Sigmoid colon (tissue), 7 donors: ENCODE measurements around the gene ELFN1. TPM values are rescaled to one million over a fixed set of nuclear protein-coding genes. Genes with fewer than 3 reads are reported as not detected.

Experiments used
- DNase-seq: peaks from one replicate; pipeline ENCODE4 v3.0.0-alpha.2; 2019
- H3K27ac ChIP-seq, 4 donors: fragments of 200-600 bp; sonication (generic); one replicate each; pipeline ENCODE4 v1.5.1; 2016 to 2019; ENCODE audit warnings: mild to moderate bottlenecking in 1 of 4
- H3K27me3 ChIP-seq, 3 donors: fragments of 200-600 bp; sonication (generic); one replicate each; pipeline ENCODE4 v1.5.1; 2019; ENCODE audit warnings: mild to moderate bottlenecking in 1 of 3
- H3K36me3 ChIP-seq, 4 donors: fragments of 200-600 bp; sonication (generic); one replicate each; pipeline ENCODE4 v1.5.1; 2016 to 2019
- H3K4me1 ChIP-seq, 4 donors: fragments of 200-600 bp; sonication (generic); one replicate each; pipeline ENCODE4 v1.5.1; 2017 to 2019
- H3K4me3 ChIP-seq, 4 donors: fragments of 200-600 bp; sonication (generic); one replicate each; pipeline ENCODE4 v1.5.1; 2017 to 2019; ENCODE audit warnings: mild to moderate bottlenecking in 2 of 4, moderate library complexity in 1 of 4
- H3K9me3 ChIP-seq, 4 donors: fragments of 200-600 bp in 3 of 4; sonication (generic) in 3 of 4; one replicate each; pipeline versions ENCODE4 v1.5.1 to v1.6.1; 2013 to 2019
- EP300 ChIP-seq, 4 donors: sonication (generic); formaldehyde crosslinking; IDR thresholded peaks; one replicate each; pipeline ENCODE4 v1.6.1; 2017; ENCODE audit warnings: antibody characterized with exemption in 4 of 4
- POLR2A ChIP-seq, 2 donors: fragments of 450-650 bp; IDR thresholded peaks; one replicate each; pipeline ENCODE4 v1.6.1; 2016; ENCODE audit warnings: antibody characterized with exemption in 2 of 2, mild to moderate bottlenecking in 2 of 2, moderate library complexity in 2 of 2
- POLR2AphosphoS5 ChIP-seq, 4 donors: sonication (generic); formaldehyde crosslinking; IDR thresholded peaks; one replicate each; pipeline ENCODE4 v1.6.1; 2017; ENCODE audit warnings: antibody characterized with exemption in 4 of 4
- WGBS, 2 donors: extraction: QIAGEN DNeasy Blood & Tissue Kit; methylation state at CpG; one replicate each; pipeline ENCODE4 v1.1.7; 2013; 5-methylcytosine and 5-hydroxymethylcytosine counted together
- intact Hi-C: fragments of 100-400 bp; cut with DNase I; formaldehyde crosslinking; loops from one replicate; pipeline ENCODE4 v1.15.1; 2023
- polyA plus RNA-seq, 3 donors: library from polyadenylated mRNA; stranded (reverse); fragments of 200-250 nt; gene quantifications; one replicate each; pipeline ENCODE4 v1.2.3, GENCODE V29; 2013
- total RNA-seq, 4 donors: library from RNA; depleted of rRNA; stranded (reverse); fragments of >200 nt; gene quantifications; one replicate each; pipeline ENCODE4 v1.1.0, GENCODE V29; 2016
- TF ChIP-seq, protein P1 (sequence below), 4 experiments: fragments of 450-650 bp in 3 of 4; fragments of 200-600 bp in 1 of 4; IDR thresholded peaks; one replicate each; pipeline ENCODE4 v1.5.1; 2016 to 2019; ENCODE audit warnings: antibody characterized with exemption in 4 of 4, mild to moderate bottlenecking in 3 of 4, moderate library complexity in 2 of 4
- donor health status: healthy with polysubstance abuse.
- donor health status: Bipolar disorder and iron deficiency.
- donor health status: healthy.

ELFN1 gene
- total and polyA plus RNA-seq, 7 donors = 0.33 to 0.83 (median 0.54) TPM; not detected in 2

DNA sequence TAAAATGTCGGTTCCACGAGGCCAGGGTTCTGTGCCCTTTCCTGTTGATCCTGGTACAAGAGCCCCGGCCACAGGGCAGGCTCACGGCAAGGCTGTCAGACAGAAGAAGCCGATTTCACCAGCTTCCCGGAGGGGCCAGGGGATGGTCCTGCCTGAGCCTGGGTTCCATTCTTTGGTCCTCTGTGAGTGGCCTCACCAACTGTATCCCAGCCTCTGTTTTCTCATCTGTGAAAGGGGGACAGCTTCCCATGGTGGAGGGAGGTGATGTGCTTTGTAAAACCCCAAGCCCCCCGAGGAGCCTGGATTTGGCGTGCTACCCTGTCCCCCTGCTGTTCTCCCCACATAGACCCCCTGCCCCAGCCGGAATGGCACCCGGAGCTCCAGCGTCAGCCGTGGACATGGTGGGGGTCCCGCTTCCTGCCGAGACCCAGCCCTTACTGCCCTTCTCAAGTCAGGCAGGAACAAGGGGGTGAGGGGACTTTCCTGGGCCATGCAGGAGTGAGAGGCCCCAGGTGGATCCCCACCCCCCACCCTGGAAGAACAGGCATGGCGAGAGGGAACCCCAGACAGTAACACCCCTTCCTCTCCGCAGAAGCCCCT, 28.3 kb upstream of the ELFN1 start:
- DNase-seq = no peak
- 72 to 81% methylated on average over 16 of the region's 16 CpGs for WGBS, 2 donors
- Histone ChIP-seq H3K36me3 (no peaks in the 10 kb centered on the region), H3K9me3 (peaks cover 2 to 8% (median 6%) of the 10 kb centered on the region in 4 donors), H3K27ac (no peak overlapping the region), H3K4me1 (no peaks in the 10 kb centered on the region), H3K4me3 (no peak overlapping the region), H3K27me3 (peaks cover 0 to 45% (median 20%) of the 10 kb centered on the region in 3 donors)
- TF ChIP-seq, protein P1, sequence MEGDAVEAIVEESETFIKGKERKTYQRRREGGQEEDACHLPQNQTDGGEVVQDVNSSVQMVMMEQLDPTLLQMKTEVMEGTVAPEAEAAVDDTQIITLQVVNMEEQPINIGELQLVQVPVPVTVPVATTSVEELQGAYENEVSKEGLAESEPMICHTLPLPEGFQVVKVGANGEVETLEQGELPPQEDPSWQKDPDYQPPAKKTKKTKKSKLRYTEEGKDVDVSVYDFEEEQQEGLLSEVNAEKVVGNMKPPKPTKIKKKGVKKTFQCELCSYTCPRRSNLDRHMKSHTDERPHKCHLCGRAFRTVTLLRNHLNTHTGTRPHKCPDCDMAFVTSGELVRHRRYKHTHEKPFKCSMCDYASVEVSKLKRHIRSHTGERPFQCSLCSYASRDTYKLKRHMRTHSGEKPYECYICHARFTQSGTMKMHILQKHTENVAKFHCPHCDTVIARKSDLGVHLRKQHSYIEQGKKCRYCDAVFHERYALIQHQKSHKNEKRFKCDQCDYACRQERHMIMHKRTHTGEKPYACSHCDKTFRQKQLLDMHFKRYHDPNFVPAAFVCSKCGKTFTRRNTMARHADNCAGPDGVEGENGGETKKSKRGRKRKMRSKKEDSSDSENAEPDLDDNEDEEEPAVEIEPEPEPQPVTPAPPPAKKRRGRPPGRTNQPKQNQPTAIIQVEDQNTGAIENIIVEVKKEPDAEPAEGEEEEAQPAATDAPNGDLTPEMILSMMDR (IDR thresholded peaks at IDR 0.05) = no peak
- TF ChIP-seq POLR2AphosphoS5 (IDR thresholded peaks at IDR 0.05) (no peak), EP300 (IDR thresholded peaks at IDR 0.05) (no peak), POLR2A (IDR thresholded peaks at IDR 0.05) (no peak)
- intact Hi-C loops = no loop called here

DNA sequence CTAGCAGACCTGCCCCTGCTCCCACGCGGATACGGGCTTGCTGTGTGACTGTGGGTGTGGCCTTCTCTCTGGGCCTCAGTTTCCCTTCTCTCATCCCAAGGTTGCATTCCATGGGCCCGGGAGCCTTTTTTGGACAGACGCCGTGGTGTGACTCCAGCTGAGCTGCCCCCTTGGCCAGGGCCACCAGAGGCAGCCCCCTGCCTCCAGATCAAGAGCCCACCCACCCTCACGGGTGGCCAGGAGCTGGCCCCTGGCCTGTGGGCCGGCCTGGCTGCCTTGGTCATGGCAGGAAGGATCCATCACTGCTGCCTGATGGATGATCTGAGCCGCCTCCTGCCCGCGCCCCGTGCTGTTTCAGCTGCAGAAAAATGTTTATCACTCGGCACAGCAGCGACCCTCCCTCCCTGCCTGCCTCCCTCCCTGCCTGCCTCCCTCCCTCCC, 27.8 kb upstream of the ELFN1 start:
- no peak overlapping the region for H3K27ac ChIP-seq
- no peaks in the 10 kb centered on the region for H3K36me3 ChIP-seq
- WGBS, 2 donors = 42 to 50% methylated on average over 14 of the region's 14 CpGs
- DNase-seq = no peak
- peaks cover 0 to 48% (median 20%) of the 10 kb centered on the region in 3 donors for H3K27me3 ChIP-seq
- TF ChIP-seq, protein P1 (IDR thresholded peaks at IDR 0.05) = no peak
- TF ChIP-seq POLR2AphosphoS5 (IDR thresholded peaks at IDR 0.05) = no peak
- no peak for TF ChIP-seq EP300 (IDR thresholded peaks at IDR 0.05)
- TF ChIP-seq POLR2A (IDR thresholded peaks at IDR 0.05) = no peak
- H3K4me3 ChIP-seq = no peak overlapping the region
- peaks cover 0 to 5% (median 3%) of the 10 kb centered on the region in 4 donors for H3K9me3 ChIP-seq
- no peaks in the 10 kb centered on the region for H3K4me1 ChIP-seq
- intact Hi-C loops = no loop called here

DNA sequence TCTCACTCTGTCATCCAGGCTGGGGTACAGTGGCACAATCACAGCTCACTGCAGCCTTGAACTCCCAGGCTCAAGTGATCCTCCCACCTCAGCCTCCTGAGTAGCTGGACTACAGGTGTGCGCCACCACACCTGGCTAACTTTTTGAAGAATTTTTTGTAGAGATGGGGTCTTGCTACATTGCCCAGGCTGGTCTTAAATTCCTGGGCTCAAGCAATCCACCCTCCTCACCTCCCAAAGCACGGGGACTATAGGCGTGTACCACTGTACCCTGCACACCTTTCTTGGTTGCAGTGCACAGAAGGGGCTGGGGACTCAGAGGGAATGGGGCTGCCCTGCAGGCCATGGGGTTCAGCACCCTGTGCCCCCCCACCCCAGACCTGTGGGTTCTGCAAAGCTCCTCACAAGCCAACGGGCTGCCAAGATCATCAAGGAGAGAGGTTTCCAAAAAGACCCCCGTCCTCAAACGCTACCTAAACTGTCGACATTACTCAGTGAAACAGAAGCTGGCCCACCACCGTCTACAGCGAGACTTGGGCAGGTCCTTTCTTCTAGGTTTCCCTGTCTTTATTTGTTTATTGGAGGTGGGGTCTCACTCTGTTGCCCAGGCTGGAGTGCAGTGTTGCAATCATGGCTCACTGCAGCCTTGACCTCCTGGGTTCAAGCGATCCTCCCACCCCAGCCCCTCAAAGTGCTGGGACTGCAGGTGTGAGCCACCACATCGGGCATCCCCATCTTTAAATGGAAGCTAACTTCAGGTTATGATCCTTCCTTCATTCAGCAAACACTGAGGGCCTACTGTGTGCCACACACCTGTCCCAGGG, 26.6 kb upstream of the ELFN1 start:
- Histone ChIP-seq H3K4me3 (no peak overlapping the region), H3K27me3 (peaks cover 0 to 57% (median 20%) of the 10 kb centered on the region in 3 donors), H3K36me3 (no peaks in the 10 kb centered on the region), H3K27ac (no peak overlapping the region), H3K9me3 (no peaks in the 10 kb centered on the region), H3K4me1 (peaks cover 0 to 8% (median 7%) of the 10 kb centered on the region in 4 donors)
- DNase-seq = no peak
- intact Hi-C loops = no loop called here
- 81 to 91% methylated on average over 11 of the region's 11 CpGs for WGBS, 2 donors
- TF ChIP-seq POLR2A (IDR thresholded peaks at IDR 0.05) (no peak), POLR2AphosphoS5 (IDR thresholded peaks at IDR 0.05) (no peak), EP300 (IDR thresholded peaks at IDR 0.05) (no peak)
- TF ChIP-seq, protein P1 (IDR thresholded peaks at IDR 0.05) = no peak

DNA sequence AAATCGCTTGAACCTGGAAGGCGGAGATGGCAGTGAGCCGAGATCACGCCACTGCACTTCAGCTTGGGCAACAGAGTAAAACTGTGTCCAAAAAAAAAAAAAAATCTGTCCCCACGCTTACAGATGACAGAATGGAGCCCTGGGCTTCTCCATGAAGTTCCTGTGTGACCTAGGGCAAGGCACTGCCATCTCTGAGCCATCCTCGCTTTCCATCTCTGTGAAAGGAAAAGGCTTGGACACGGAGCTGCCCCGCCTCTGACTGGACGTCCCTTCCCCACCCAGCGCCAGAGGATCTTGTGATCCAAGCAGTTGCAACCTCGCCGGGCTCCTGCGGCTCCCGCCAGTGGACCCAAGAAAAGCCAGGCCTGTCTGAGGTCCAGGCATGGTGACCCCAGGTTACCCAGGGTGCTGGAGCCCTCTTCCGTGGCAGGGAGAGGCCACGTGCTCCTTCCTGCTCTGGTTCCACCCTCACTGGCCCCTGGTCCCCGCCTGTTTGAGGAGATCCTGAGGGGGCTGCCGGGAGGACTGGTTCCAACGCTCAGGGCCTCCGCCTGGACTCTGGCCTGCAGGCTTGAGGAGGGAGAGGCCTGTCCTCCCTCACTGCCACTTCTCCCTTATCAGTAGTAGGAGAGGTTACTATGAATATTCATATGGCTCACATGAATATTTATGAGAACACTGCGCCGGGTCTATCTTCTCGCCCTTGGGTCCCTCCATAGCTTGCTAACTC, 25.6 kb upstream of the ELFN1 start:
- TF ChIP-seq EP300 (IDR thresholded peaks at IDR 0.05) (no peak), POLR2AphosphoS5 (IDR thresholded peaks at IDR 0.05) (no peak), POLR2A (IDR thresholded peaks at IDR 0.05) (no peak)
- TF ChIP-seq, protein P1 (IDR thresholded peaks at IDR 0.05) = no peak
- Histone ChIP-seq H3K9me3 (no peaks in the 10 kb centered on the region), H3K4me3 (no peak overlapping the region), H3K4me1 (peaks cover 0 to 10% (median 9%) of the 10 kb centered on the region in 4 donors), H3K36me3 (no peaks in the 10 kb centered on the region), H3K27ac (no peak overlapping the region), H3K27me3 (peaks cover 0 to 66% (median 27%) of the 10 kb centered on the region in 3 donors)
- intact Hi-C loops = no loop called here
- WGBS, 2 donors = 63 to 83% methylated on average over 23 of the region's 23 CpGs
- DNase-seq = no peak
